CD4-positive, alpha-beta T cell treated with Interferon gamma for 1 hour (primary cell): Measurements from ENCODE around the gene FAM53C.
A peak's percentile ranks its signal among the peaks of the same experiment; 100 is the strongest.
"Not testable (repeated sequence)": the region's sequence is repeated elsewhere in the genome, so short reads cannot be mapped to it uniquely, and the experiment has no call there.

Experiments
- DNase-seq: peaks from one replicate; pipeline ENCODE4 v3.0.0-alpha.2; 2020

Gene FAM53C

GRCh38 chr5:138337685-138338410, at the start of gene FAM53C:
Gene FAM53C, plus strand, starts transcription at chr5:138338266. Its CDS starts 3,070 bp downstream, at chr5:138341336.
- DNase-seq, result peak; percentile 92

- DNase-seq, result no peak
Measured at GRCh38 chr5:138289296-138289695, 48.8 kb upstream of the FAM53C start.

- no peak for DNase-seq
Measured at GRCh38 chr5:138303372-138303771, 34.7 kb upstream of the FAM53C start.

GRCh38 chr5:138305797-138306196, 32.3 kb upstream of the FAM53C start:
- no peak for DNase-seq

DNA sequence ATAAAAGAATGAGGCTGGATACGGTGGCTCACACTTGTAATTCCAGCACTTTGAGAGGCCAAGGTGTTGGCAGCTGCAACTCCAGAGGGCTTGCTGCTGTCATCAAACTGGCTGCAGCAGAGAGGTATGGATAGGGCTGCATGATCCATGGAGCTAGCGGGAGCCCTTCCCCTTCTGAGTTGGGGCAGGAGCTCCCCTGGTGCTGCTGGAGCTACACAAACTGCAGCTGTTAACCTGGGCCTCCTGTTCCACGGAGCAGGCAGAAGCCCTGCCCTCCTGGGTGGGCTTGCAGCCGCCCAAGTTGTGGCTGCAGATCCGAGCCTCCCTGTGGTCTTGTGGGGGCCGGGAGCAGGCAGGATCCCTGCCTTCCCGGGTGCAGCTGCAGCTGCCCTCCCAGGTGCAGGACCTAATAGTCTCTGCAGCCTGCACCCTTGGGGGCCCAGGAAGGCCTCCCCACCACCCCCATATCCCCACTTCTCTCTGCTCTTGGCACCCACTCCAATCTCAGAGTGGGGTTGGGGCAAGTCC, 22.3 kb upstream of the FAM53C start:
- DNase-seq, result no peak

GRCh38 chr5:138316355-138316754, 21.7 kb upstream of the FAM53C start:
- DNase-seq, result no peak

- DNase-seq, result not testable (repeated sequence)
Measured at GRCh38 chr5:138318211-138318610, 19.9 kb upstream of the FAM53C start.

DNA sequence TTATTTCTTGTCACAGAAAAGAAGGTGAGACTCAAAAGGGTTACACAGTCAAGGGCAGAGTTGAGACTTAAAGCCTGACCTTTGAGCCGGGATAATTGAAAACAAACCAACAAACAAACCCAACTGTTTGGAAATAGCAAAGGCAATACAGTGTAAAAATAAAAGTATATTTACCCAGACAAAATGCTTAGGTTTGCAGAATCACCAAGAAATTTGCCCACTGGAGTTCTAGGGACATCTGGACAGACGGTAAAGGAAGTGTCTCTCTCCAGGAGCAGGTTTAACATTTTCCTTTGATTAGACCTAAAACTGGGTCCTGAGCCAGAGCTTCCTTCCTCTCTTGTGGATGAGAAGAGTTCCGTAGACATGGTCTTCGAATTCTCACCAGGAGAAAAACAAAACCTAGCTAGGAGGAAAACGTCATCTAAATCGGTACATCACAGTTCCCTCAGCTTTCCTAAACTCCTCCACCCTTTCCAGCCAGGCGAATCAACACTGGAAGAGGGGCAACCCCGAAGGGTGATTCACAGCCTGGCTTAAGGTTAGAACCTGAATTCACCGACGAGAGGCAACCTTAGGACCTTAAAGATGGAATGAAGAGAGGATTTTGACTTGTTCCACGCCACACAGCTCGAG, 7.1 kb upstream of the FAM53C start:
- no peak for DNase-seq

GRCh38 chr5:138331449-138332368, 6.4 kb upstream of the FAM53C start, which contains the start of gene CDC25C:
Gene CDC25C, minus strand, starts transcription at chr5:138331804. Its CDS starts 624 bp downstream, at chr5:138331180.
- DNase-seq, result peak; percentile 98

DNA sequence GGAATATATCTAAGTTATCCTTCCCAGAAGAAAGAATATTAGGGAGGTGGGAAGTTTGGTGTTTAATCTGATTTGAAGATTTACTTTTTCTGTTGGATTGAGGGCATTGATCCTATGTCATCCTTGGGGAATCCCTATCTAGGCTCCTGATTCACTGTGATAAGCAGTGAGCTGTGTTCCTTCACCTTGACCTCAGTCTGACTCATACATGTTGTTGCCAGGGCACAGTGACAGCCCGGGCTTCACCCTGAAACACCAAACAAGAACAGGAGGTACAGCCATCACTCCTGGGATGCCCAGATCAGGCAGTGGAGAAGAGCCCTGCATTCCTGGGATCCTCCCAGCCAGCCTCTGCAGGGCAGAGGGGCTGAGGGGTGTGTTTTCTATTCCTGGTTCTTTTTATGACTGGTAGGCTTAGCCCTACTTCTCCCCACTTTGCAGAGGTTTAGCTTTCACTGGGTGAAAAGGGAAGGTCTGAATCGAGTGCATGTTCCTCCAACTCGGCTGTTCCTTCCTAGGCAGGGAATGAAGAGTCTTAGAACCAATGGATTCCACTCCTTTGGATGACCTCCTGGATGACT, 3.1 kb upstream of the FAM53C start:
- DNase-seq, result no peak

DNA sequence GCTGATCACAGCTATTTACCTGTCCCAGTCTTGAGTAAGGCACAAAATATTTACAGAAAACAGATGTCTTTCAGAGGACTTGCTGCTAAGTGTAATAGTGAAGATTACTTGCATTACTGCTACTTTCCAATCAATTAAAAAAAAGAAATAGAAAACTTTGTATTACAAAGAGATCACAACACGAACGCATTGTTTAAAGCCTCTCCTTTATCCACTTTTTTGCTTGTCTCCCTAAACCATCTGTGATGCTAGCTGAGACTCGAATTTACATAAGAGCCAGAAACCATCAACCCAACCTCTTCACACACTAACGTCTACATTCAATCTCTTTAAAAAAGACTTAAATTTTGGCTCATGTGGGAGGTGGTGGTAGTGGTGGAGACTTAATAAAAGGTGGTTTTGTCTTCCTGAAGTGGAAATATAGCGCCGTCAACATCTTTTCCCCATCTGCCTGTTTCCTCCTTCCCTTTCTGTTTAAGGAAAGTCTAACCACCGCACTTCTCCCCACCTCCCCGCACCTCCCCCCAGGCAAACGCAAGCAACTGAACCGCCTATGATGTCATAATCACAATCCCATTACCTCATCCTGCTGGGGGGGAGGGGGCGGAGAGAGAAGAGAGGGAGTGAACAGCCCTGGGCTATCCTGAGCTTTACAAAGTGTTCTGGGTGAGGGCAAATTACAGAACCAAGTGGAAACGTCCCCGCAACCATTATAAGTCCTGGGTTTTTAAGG, 948 bp upstream of the FAM53C start:
- peak; percentile 81 for DNase-seq

DNA sequence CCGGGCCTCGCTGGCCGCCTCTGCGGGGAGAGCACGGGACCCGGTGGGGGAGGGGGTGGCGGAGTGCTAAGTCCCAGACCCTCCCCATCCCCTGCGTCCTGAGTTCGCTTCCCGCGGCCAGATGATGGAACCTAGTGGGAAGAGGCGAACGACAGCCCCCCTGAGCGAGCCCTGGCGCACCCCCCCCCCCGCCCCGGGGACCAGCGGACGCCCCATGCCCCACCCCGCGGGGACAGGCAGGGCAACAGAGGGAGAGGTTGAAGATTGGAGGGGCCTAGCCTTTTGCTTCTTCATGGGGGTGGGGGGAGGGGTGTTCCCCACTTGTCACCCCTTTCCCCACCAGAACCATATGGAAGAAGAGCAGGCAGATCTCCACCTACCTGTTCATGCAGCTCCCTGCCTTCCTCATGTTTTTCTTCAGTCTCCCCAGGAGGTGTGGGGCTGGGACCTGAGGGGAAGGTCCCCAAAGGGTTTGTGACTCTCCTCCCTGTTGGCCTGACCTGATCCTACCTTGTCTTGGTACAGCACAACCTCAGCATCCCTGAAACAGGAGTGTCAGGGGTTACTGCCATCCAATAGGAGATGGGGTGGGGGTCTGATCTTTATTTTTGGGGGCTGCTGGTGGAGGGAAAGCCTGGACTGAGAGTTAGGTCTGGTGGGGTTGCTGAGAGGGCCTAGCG, 485 bp downstream of the FAM53C start:
- no peak for DNase-seq

DNA sequence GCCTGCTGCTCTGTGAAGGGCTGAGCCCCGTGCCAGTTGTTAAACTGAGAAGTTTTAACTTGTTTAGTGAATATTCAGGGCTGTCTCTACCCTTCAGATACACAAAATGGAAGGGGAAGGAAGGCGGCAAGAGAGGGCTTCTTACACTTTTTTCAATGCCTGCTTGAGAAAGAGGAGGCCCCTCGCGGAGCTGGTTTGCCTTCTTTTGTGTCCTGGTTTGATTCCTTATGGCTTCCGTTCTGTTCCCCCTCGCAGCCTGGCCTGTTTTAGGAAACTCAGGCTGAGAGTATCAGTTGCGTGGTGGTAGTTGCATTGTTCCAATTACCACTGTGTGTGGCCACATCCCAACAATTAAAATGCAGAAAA, 1.0 kb downstream of the FAM53C start:
- DNase-seq, result no peak

- no peak for DNase-seq
Measured at GRCh38 chr5:138339464-138339863, 1.4 kb downstream of the FAM53C start.

- DNase-seq, result no peak
Measured at GRCh38 chr5:138340008-138340407, 1.9 kb downstream of the FAM53C start.

- DNase-seq, result no peak
Measured at GRCh38 chr5:138344887-138345622, 7.0 kb downstream of the FAM53C start.

DNA sequence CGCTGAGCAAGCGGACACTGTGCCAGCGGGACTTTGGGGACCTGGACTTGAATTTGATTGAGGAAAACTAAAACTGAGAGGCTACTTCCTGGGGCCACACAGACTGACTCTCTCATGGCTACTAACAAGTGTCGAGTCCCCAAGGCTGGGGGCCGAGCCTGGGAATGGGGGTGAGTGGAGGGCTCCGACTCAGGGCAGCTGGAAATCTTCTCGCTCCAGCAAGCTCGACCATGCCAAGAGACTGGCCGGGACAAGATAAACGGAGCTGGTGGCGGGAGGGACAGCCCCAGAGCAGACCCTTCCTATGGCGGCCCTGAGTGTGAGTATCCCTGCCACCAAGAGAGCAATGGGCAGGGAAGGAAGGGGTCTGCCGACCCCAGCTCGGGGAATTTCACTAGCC, 8.8 kb downstream of the FAM53C start:
- DNase-seq, result no peak

DNA sequence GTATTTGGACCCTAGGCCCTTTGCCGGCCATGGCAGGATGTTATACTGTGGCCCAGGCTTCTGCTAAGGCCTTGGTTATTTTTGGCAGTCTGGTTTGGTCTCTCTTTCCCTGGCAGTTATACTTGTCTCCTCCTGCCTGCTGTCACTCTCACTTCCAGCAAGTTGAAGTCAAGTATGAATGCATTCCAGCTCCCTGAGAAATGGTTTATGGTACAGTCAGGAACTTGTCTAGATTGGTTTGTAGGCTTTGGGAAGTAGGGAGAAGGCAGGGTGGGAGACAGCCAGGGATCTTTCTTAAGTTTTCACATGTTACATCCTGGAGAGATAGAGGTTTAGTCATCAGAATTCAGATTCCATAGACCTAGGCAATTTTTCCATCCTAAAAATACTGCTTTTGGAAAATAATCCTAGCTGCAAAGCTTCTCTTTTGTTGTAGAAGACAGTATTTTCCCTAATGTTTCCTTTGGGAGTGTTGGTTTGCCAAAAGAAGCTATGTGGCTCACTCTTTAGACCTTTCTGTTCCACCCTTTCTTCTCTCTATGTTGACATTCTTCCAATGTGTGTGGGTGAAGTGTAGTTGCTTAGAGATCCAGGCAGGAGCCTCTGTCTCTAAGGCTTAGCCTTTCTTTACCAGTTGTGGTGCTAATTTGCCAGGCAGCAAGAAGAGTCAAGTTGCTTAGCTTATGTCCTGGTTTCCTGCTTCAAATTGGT, 11.9 kb downstream of the FAM53C start:
- DNase-seq, result no peak

DNA sequence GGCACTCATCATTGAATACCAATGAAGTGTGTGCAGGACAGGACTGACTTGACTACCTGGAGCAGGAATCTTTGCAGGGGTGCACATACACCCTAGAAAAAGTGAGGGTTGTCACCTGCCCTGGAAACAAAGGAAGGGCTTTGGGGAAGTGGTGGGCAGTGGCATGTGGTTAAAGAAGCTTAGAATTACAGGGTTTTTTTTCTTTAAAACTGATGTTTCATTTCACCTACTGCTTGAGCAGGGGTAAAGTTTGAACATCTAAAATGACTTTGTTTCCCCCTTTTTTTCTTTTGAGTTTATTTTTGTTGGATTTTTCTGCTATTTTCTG, 12.5 kb downstream of the FAM53C start:
- no peak for DNase-seq

DNA sequence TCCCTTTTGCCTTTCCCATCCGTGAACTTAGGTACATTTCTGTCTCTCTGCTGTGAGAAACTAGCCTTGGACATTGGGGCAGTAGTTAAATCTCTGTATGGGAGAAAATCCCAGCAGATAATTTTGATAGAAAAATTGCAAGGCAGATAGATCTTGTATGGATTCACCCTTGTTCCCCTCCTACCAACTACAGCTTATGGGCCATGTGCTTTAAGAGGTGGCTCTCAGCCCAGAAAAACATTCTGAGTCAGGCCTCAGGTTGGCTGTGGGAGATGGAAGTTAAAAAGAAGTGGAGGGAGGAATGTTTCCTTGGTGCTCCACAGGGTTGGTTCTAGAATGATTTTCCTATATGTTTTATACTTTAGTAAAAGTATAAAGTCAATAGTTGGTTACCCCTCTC, 13.0 kb downstream of the FAM53C start:
- no peak for DNase-seq
